ENCODE measurements around the gene C7orf25.

The C7orf25 gene

GRCh38 chr7:42877862-42878261 is 34.0 kb downstream of the C7orf25 start:
- DNase-seq (ENCODE audit: low read depth): no peak

DNA sequence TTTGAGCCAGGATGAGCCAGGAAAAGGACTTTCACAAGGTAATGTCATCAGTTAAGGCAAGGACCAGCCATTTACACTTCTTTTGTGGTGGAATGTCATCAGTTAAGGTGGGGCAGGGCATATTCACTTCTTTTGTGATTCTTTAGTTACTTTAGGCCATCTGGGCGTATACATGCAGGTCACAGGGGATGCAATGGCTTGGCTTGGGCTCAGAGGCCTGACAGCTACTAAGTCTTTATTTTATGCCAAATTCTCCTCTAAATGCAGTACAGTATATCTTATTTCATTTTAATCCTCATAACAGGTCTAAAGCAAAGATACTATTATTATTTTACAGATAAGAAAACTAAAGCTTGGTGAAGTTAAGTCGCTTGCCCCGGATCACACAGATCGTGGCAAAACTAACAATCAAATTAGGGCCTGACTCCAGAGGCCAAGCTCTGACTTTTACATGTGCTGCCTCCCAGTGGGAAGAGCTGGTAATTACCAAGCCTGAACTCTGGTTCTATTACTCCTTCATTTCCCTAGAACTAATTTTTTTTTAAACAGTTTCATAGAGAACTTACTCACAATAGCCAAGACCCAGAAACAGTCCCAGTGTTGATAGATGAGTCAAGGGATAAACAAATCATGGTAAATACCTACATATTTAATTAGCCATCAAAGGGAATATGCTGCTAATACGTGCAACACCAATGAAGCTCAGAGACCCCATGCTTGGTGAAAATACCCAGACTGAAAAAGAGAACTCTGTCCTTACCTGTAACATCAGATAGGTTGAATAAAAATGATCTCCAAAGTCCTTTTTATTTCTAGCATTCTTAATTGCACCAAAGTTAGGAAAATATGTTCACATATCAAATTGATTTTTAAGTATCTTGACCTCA is 35.4 kb downstream of the C7orf25 start:
- peak; percentile 29 for DNase-seq (ENCODE audit: low read depth)

DNA sequence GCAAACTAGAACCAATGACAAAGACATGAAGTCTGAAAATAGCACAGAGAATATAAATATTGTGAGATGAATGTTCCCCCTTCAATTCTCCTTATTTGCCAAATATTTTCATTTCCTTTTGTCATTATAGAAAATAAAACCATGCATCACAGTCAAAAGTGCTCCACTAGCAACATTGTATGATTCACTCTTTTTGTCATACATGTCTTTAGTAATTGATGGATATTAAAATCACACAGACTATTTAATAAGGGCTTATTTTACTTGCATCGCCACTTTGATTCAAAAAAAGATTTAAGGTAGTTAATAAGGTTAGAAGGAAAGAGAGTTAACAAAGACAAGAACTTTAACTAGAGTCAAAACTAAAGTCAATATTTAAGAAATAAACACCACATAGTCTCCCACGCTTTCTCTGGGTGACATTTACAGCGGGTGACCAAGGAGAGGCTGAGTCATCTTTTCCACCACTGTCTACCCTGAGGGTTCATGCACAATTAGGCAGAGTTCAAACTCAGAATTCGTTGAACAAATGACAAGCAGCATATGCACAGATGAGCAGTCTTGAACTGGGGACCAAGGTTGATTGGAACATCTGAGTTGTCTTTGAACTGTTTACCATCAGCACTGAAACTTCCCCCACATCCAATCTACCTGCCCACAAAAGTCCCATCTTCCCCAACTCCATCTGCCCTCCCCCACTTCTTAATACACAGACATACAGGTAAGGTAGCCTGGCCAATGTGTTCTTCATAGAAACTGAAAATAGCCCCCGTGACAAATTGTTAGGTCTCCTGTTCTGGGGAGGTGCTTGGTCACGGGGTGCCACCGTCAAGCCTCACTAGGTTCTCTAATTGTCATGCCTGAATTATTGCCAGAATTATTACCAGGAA is 42.5 kb downstream of the C7orf25 start:
- no peak for DNase-seq (ENCODE audit: low read depth)

DNA sequence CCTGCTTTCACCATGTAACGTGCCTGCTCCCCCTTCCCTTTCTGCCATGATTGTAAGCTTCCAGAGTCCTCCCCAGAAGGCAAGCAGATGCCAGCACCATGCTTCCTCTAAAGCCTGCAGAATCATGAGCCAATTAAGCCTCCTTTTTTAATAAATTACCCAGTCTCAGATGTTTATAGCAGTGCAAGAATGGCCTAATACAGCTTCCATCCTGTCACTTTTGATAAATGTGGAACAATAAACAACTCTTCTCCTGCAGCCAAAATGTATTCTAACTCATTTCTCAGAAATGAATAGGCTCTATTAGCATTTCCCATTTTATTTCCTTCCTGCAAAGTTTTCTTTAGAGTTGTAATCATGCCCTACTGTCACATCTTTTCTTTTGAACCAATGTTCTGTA is 43.4 kb downstream of the C7orf25 start:
- DNase-seq (ENCODE audit: low read depth): no peak
